ENCODE data around the gene KPNA1. TPM values are rescaled to one million over a fixed set of nuclear protein-coding genes. Genes with fewer than 3 reads are reported as not detected.

The KPNA1 gene
- total and polyA plus RNA-seq, 7 donors: 9.6 to 50.1 (median 34.9) TPM

DNA sequence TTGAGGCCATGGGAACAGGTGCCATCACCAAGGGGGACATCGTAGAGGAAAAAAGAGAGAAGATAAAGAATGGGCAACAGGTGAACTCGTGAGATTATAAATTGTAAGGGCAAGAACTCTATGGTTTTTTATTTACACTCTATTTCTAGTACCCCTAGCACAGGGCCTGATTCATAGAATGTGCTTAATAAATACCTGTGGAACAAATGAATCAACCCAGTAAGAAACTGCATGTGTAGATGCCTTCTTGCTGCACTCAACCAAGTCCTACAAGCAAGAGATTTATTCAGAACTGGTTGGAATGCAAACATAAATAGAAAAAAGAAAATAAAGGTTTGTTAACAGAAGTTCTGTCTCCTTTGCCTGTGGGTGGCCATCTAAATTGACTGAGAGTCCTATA, 18.7 kb upstream of the KPNA1 start:
- Histone ChIP-seq H3K36me3 (peaks cover 13 to 94% (median 48%) of the 10 kb centered on the region in 4 donors), H3K9me3 (no peaks in the 10 kb centered on the region), H3K4me3 (no peak overlapping the region), H3K27me3 (no peaks in the 10 kb centered on the region), H3K27ac (no peak overlapping the region), H3K4me1 (no peaks in the 10 kb centered on the region)
- no peak for TF ChIP-seq EP300 (IDR thresholded peaks at IDR 0.05)
- no peak for TF ChIP-seq POLR2AphosphoS5 (IDR thresholded peaks at IDR 0.05)
- TF ChIP-seq, protein P1, sequence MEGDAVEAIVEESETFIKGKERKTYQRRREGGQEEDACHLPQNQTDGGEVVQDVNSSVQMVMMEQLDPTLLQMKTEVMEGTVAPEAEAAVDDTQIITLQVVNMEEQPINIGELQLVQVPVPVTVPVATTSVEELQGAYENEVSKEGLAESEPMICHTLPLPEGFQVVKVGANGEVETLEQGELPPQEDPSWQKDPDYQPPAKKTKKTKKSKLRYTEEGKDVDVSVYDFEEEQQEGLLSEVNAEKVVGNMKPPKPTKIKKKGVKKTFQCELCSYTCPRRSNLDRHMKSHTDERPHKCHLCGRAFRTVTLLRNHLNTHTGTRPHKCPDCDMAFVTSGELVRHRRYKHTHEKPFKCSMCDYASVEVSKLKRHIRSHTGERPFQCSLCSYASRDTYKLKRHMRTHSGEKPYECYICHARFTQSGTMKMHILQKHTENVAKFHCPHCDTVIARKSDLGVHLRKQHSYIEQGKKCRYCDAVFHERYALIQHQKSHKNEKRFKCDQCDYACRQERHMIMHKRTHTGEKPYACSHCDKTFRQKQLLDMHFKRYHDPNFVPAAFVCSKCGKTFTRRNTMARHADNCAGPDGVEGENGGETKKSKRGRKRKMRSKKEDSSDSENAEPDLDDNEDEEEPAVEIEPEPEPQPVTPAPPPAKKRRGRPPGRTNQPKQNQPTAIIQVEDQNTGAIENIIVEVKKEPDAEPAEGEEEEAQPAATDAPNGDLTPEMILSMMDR (IDR thresholded peaks at IDR 0.05): no peak
- no peak for TF ChIP-seq POLR2A (IDR thresholded peaks at IDR 0.05)
- DNase-seq: no peak
- intact Hi-C loops (cut with DNase I): no loop called here
- WGBS, 2 donors: 94 to 96% methylated on average over 2 of the region's 2 CpGs

DNA sequence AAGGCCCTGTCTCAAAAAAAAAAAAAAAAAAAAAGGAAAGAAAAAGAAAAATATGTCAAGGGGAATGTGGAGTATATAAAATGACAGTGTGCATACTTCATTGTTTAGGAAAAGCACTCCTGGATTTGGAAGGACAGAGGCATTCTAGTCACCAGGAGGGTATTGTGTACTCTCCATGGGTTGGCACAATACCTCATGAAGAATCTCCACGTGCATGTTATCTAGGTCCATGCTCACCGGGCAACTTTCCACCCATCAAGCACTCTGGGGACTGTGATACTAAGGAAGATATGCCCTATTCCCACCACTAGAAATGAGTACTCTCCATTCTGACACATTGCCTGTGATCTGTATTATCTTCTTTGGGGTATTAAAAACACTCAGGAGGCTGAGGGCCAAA, 15.4 kb upstream of the KPNA1 start:
- Histone ChIP-seq H3K4me1 (no peaks in the 10 kb centered on the region), H3K27me3 (no peaks in the 10 kb centered on the region), H3K4me3 (no peak overlapping the region), H3K9me3 (no peaks in the 10 kb centered on the region), H3K27ac (no peak overlapping the region), H3K36me3 (peaks cover 13 to 81% (median 34%) of the 10 kb centered on the region in 4 donors)
- DNase-seq: no peak
- intact Hi-C loops (cut with DNase I): no loop called here
- 78 to 94% methylated on average over 2 of the region's 2 CpGs for WGBS, 2 donors
- TF ChIP-seq, protein P1 (IDR thresholded peaks at IDR 0.05): no peak
- TF ChIP-seq POLR2AphosphoS5 (IDR thresholded peaks at IDR 0.05): no peak
- no peak for TF ChIP-seq POLR2A (IDR thresholded peaks at IDR 0.05)
- TF ChIP-seq EP300 (IDR thresholded peaks at IDR 0.05): no peak

DNA sequence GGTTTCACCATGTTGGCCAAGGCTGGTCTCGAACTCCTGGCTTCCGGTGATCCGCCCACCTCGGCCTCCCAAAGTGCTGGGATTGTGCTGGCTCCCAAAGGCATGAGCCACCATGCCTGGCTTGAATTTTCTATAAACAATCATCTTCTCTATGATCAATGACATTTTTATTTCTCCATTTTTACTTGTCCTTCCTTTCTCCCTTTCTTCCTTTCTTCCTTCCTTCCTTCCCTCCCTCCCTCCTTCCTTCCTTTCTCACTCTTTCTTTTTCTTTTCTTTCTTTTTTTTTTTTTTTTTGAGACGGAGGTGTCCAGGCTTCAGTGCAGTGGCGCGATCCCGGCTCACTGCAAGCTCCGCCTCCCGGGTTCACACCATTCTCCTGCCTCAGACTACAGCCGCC, 8.6 kb upstream of the KPNA1 start:
- peaks cover 0 to 16% (median 2%) of the 10 kb centered on the region in 4 donors for H3K36me3 ChIP-seq
- intact Hi-C loops (cut with DNase I): no loop called here
- DNase-seq: no peak
- H3K4me3 ChIP-seq: no peak overlapping the region
- no peak overlapping the region for H3K27ac ChIP-seq
- H3K9me3 ChIP-seq: no peaks in the 10 kb centered on the region
- no peaks in the 10 kb centered on the region for H3K4me1 ChIP-seq
- TF ChIP-seq POLR2A (IDR thresholded peaks at IDR 0.05) (no peak), POLR2AphosphoS5 (IDR thresholded peaks at IDR 0.05) (no peak), EP300 (IDR thresholded peaks at IDR 0.05) (no peak)
- TF ChIP-seq, protein P1 (IDR thresholded peaks at IDR 0.05): no peak
- WGBS, 2 donors: 94 to 97% methylated on average over 11 of the region's 11 CpGs
- H3K27me3 ChIP-seq: no peaks in the 10 kb centered on the region

DNA sequence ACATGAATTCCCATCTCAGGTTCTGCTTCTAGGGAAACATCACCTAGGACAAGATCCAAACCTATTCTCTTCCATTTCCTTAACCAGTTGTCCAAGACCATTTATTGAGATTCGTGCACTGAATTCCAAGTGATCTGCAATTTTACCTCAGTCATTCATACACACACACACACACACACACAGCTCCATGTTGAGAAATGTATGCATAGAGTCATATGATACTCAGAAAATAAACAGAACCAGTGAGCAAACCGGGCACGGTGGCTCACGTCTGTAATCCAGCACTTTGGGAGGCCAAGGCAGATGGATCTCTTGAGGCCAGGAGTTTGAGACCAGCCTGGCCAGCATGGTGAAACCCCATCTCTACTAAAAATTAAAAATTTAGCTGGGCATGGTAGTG, 6.1 kb upstream of the KPNA1 start:
- 88 to 92% methylated on average over 4 of the region's 4 CpGs for WGBS, 2 donors
- no peak overlapping the region for H3K4me3 ChIP-seq
- intact Hi-C loops (cut with DNase I): no loop called here
- no peaks in the 10 kb centered on the region for H3K9me3 ChIP-seq
- H3K36me3 ChIP-seq: no peaks in the 10 kb centered on the region
- no peak for DNase-seq
- H3K27me3 ChIP-seq: no peaks in the 10 kb centered on the region
- H3K27ac ChIP-seq: no peak overlapping the region
- TF ChIP-seq EP300 (IDR thresholded peaks at IDR 0.05): no peak
- no peak for TF ChIP-seq POLR2A (IDR thresholded peaks at IDR 0.05)
- TF ChIP-seq POLR2AphosphoS5 (IDR thresholded peaks at IDR 0.05): no peak
- TF ChIP-seq, protein P1 (IDR thresholded peaks at IDR 0.05): no peak
- no peaks in the 10 kb centered on the region for H3K4me1 ChIP-seq

DNA sequence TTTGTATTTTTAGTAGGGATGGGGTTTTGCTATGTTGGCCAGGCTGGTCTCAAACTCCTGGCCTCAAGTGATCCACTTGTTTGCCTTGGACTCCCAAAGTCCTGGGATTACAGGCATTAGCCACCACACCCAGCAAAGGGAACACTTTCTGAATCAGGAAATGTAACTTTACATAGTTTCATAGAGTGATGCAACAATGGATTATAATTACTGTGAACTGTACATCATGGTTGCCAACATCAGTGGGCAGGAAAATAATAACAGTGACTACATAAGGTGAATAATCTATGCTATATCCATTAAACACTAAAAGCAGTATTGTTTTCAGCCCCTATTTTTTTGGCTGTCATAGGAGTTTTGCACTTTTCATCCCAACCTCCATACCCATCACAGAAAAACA, 5.0 kb upstream of the KPNA1 start:
- Histone ChIP-seq H3K9me3 (no peaks in the 10 kb centered on the region), H3K27me3 (no peaks in the 10 kb centered on the region), H3K27ac (no peak overlapping the region), H3K36me3 (no peaks in the 10 kb centered on the region), H3K4me1 (peaks cover 0 to 5% (median 2%) of the 10 kb centered on the region in 4 donors), H3K4me3 (no peak overlapping the region)
- DNase-seq: no peak
- TF ChIP-seq, protein P1 (IDR thresholded peaks at IDR 0.05): no peak
- TF ChIP-seq POLR2A (IDR thresholded peaks at IDR 0.05): no peak
- no peak for TF ChIP-seq EP300 (IDR thresholded peaks at IDR 0.05)
- TF ChIP-seq POLR2AphosphoS5 (IDR thresholded peaks at IDR 0.05): no peak
- intact Hi-C loops (cut with DNase I): loop anchor here (10.0 kb wide), 1 partner anchor 105 kb away; the partner anchor contains the start of gene WDR5B
